OCI-LY3 (cell line): ENCODE data around the gene RHNO1.

Source experiments
- H2AFZ ChIP-seq: fragments of 200-600, 300-600 bp; shearing (Covaris generic); 2 replicates; pipeline ENCODE4 v1.6.0; 2014; ENCODE audit warnings: antibody characterized with exemption, low read depth, low read length
- H3K27ac ChIP-seq: fragments of 200-600, 300-600 bp; sonication (generic); 2 replicates; pipeline ENCODE4 v1.5.1; 2014; ENCODE audit warnings: mild to moderate bottlenecking, low read length, moderate library complexity, mixed read lengths
- H3K27me3 ChIP-seq: fragments of 200-600, 300-600 bp; sonication (generic); 2 replicates; pipeline ENCODE4 v1.6.1; 2014; ENCODE audit warnings: low read depth, low read length, mixed read lengths
- H3K36me3 ChIP-seq: fragments of 200-600, 300-600 bp; sonication (generic); replicated peaks from 2 replicates; pipeline ENCODE3; 2014; ENCODE audit warnings: low read depth, low read length, mixed read lengths
- H3K4me1 ChIP-seq: fragments of 300-600, 200-600 bp; sonication (generic); 2 replicates; pipeline ENCODE4 v1.6.1; 2014; ENCODE audit warnings: low read length, mixed read lengths
- H3K4me2 ChIP-seq: fragments of 200-600, 300-600 bp; sonication (generic); 2 replicates; pipeline ENCODE4 v1.6.1; 2014; ENCODE audit warnings: low read length, mixed read lengths
- H3K4me3 ChIP-seq: fragments of 300-600, 200-600 bp; sonication (generic); 2 replicates; pipeline ENCODE4 v1.5.1; 2014; ENCODE audit warnings: antibody characterized with exemption, mild to moderate bottlenecking, low read length, moderate library complexity
- H3K79me2 ChIP-seq: fragments of 300-600, 200-600 bp; shearing (Covaris generic); 2 replicates; pipeline ENCODE4 v1.6.1; 2014; ENCODE audit warnings: mild to moderate bottlenecking, low read length, mixed read lengths
- H3K9ac ChIP-seq: fragments of 300-600, 200-600 bp; shearing (Covaris generic); 2 replicates; pipeline ENCODE4 v1.6.0; 2014; ENCODE audit warnings: mild to moderate bottlenecking, low read length, moderate library complexity
- H3K9me3 ChIP-seq: fragments of 200-600, 300-600 bp; shearing (Covaris generic); 2 replicates; pipeline ENCODE4 v1.6.1; 2014; ENCODE audit warnings: low read length, mixed read lengths; ENCODE audit not compliant: insufficient read depth
- H4K20me1 ChIP-seq: fragments of 200-600, 300-600 bp; sonication (generic); 2 replicates; pipeline ENCODE4 v1.6.1; 2016; ENCODE audit warnings: low read length, mixed read lengths; ENCODE audit not compliant: insufficient read depth
- CTCF ChIP-seq: fragments of 200-600, 300-600 bp; sonication (generic); IDR thresholded peaks from 2 replicates; pipeline ENCODE4 v1.5.1; 2014; ENCODE audit warnings: antibody characterized with exemption, low read length, low read depth
- EZH2phosphoT487 ChIP-seq: fragments of 200-600 bp; shearing (Covaris generic); IDR thresholded peaks from 2 replicates; pipeline ENCODE4 v1.6.1; 2018; ENCODE audit warnings: antibody characterized with exemption, mixed run types, low read depth

Gene RHNO1

GRCh38 chr12:2933586-2933985 is 56.6 kb downstream of the RHNO1 start:
- Histone ChIP-seq H4K20me1 (no peaks in the 10 kb centered on the region), H3K9me3 (no peaks in the 10 kb centered on the region), H3K4me2 (no peak overlapping the region), H2AFZ (no peak overlapping the region), H3K79me2 (no peaks in the 10 kb centered on the region), H3K4me3 (no peak overlapping the region), H3K4me1 (no peaks in the 10 kb centered on the region), H3K27me3 (no peaks in the 10 kb centered on the region), H3K9ac (no peak overlapping the region), H3K36me3 (peaks cover 2% of the 10 kb centered on the region), H3K27ac (no peak overlapping the region)
- TF ChIP-seq CTCF (no peak), EZH2phosphoT487 (no peak)

- TF ChIP-seq EZH2phosphoT487 (no peak), CTCF (no peak)
- H2AFZ ChIP-seq: no peak overlapping the region
- H3K27ac ChIP-seq: no peak overlapping the region
- H3K9ac ChIP-seq: no peak overlapping the region
- no peaks in the 10 kb centered on the region for H3K27me3 ChIP-seq
- no peaks in the 10 kb centered on the region for H3K4me1 ChIP-seq
- H3K4me3 ChIP-seq: no peak overlapping the region
- H3K36me3 ChIP-seq: peaks cover 2% of the 10 kb centered on the region
- no peak overlapping the region for H3K4me2 ChIP-seq
- no peaks in the 10 kb centered on the region for H3K79me2 ChIP-seq
- no peaks in the 10 kb centered on the region for H4K20me1 ChIP-seq
- H3K9me3 ChIP-seq: no peaks in the 10 kb centered on the region
Observed at GRCh38 chr12:2934371-2934770, 57.3 kb downstream of the RHNO1 start.

- H3K4me3 ChIP-seq: no peak overlapping the region
- H3K27me3 ChIP-seq: no peaks in the 10 kb centered on the region
- no peaks in the 10 kb centered on the region for H3K79me2 ChIP-seq
- H3K4me2 ChIP-seq: no peak overlapping the region
- H3K36me3 ChIP-seq: no peaks in the 10 kb centered on the region
- no peak overlapping the region for H3K27ac ChIP-seq
- H3K4me1 ChIP-seq: no peaks in the 10 kb centered on the region
- H3K9me3 ChIP-seq: no peaks in the 10 kb centered on the region
- no peaks in the 10 kb centered on the region for H4K20me1 ChIP-seq
- H3K9ac ChIP-seq: no peak overlapping the region
- no peak overlapping the region for H2AFZ ChIP-seq
- TF ChIP-seq CTCF: no peak
Observed at GRCh38 chr12:2936301-2936700, 59.3 kb downstream of the RHNO1 start.

GRCh38 chr12:2937500-2937899 is 60.5 kb downstream of the RHNO1 start:
- Histone ChIP-seq H3K27ac (no peak overlapping the region), H4K20me1 (no peaks in the 10 kb centered on the region), H3K27me3 (no peaks in the 10 kb centered on the region), H3K79me2 (no peaks in the 10 kb centered on the region), H3K9ac (no peak overlapping the region), H3K4me2 (no peak overlapping the region), H3K36me3 (no peaks in the 10 kb centered on the region), H3K4me3 (no peak overlapping the region), H3K4me1 (no peaks in the 10 kb centered on the region), H2AFZ (no peak overlapping the region), H3K9me3 (no peaks in the 10 kb centered on the region)
- TF ChIP-seq CTCF: no peak
- no peak for TF ChIP-seq EZH2phosphoT487
